Lung (tissue), 12 donors: ENCODE data around the gene DDX39B. TPM values are rescaled to one million over a fixed set of nuclear protein-coding genes. Genes with fewer than 3 reads are reported as not detected.
A peak's percentile ranks its signal among the peaks of the same experiment; 100 is the strongest.

ENCODE experiments used
- ATAC-seq: fragments of 200-7000 bp; cut with Tn5 transposase; one replicate; pipeline ENCODE4 v1.9.1; 2020; ENCODE audit warnings: moderate number of reproducible peaks; ENCODE audit not compliant: insufficient read depth, low FRiP score
- DNase-seq, 3 donors: peaks; one replicate each; pipeline ENCODE4 v3.0.0-alpha.2; 2013 to 2017
- H3K27ac ChIP-seq, 2 donors: one replicate each; pipeline ENCODE4 v1.5.1; 2013; ENCODE audit warnings: mild to moderate bottlenecking in 2 of 2, moderate library complexity in 2 of 2, control low read depth in 1 of 2, inconsistent platforms in 1 of 2, low read depth in 1 of 2, low read length in 1 of 2
- H3K27me3 ChIP-seq, 3 donors: one replicate each; pipeline ENCODE4 v1.5.1; 2013; ENCODE audit warnings: low read length in 2 of 3; ENCODE audit not compliant: control insufficient read depth in 3 of 3, insufficient read depth in 3 of 3
- H3K36me3 ChIP-seq, 4 donors: one replicate each; pipeline ENCODE4 v1.5.1; 2013; ENCODE audit warnings: low read length in 4 of 4, mild to moderate bottlenecking in 1 of 4, moderate library complexity in 1 of 4; ENCODE audit not compliant: control insufficient read depth in 4 of 4, insufficient read depth in 4 of 4
- H3K4me1 ChIP-seq, 5 donors: one replicate each; pipeline ENCODE4 v1.5.1; 2013; ENCODE audit warnings: low read length in 5 of 5, mild to moderate bottlenecking in 2 of 5, moderate library complexity in 1 of 5; ENCODE audit not compliant: control insufficient read depth in 5 of 5, insufficient read depth in 5 of 5
- H3K4me3 ChIP-seq: one replicate; pipeline ENCODE4 v1.5.1; 2013; ENCODE audit warnings: mild to moderate bottlenecking, control low read depth, moderate library complexity
- H3K9ac ChIP-seq, 2 donors: one replicate each; pipeline ENCODE4 v1.5.1; 2013; ENCODE audit warnings: low read length in 2 of 2, control low read depth in 1 of 2; ENCODE audit not compliant: insufficient read depth in 1 of 2
- H3K9me3 ChIP-seq, 4 donors: one replicate each; pipeline ENCODE4 v1.5.1; 2013; ENCODE audit warnings: low read length in 3 of 4, mild to moderate bottlenecking in 1 of 4, moderate library complexity in 1 of 4; ENCODE audit not compliant: control insufficient read depth in 4 of 4, insufficient read depth in 3 of 4
- WGBS, 2 donors: extraction: QIAGEN DNeasy Blood & Tissue Kit; methylation state at CpG; one replicate each; pipeline ENCODE4 v1.1.7; 2013; 5-methylcytosine and 5-hydroxymethylcytosine counted together
- polyA plus RNA-seq, 2 donors: library from polyadenylated mRNA; stranded (reverse); fragments of 200-250 nt; gene quantifications; one replicate each; pipeline ENCODE4 v1.2.1, GENCODE V29; 2013
- total RNA-seq, 2 donors: library from RNA; depleted of rRNA in 1 of 2; stranded (reverse); fragments of >200 nt in 1 of 2; gene quantifications; one replicate each; pipeline ENCODE4 v1.2.1, GENCODE V29; 2014 to 2021
- TF ChIP-seq, protein P1 (sequence below): IDR thresholded peaks from 2 replicates; pipeline ENCODE4 v1.5.1; 2012; ENCODE audit warnings: mild to moderate bottlenecking; ENCODE audit errors: control extremely low read depth, extremely low read depth
- donor health status: control.
- donor health status: control.
- donor health status: Bipolar disorder and iron deficiency.
- donor health status: healthy.
- donor health status: DM: yes; HTN: yes; CAD: no.

Gene DDX39B
- total and polyA plus RNA-seq, 4 donors, result 316 to 418 (median 336) TPM

DNA sequence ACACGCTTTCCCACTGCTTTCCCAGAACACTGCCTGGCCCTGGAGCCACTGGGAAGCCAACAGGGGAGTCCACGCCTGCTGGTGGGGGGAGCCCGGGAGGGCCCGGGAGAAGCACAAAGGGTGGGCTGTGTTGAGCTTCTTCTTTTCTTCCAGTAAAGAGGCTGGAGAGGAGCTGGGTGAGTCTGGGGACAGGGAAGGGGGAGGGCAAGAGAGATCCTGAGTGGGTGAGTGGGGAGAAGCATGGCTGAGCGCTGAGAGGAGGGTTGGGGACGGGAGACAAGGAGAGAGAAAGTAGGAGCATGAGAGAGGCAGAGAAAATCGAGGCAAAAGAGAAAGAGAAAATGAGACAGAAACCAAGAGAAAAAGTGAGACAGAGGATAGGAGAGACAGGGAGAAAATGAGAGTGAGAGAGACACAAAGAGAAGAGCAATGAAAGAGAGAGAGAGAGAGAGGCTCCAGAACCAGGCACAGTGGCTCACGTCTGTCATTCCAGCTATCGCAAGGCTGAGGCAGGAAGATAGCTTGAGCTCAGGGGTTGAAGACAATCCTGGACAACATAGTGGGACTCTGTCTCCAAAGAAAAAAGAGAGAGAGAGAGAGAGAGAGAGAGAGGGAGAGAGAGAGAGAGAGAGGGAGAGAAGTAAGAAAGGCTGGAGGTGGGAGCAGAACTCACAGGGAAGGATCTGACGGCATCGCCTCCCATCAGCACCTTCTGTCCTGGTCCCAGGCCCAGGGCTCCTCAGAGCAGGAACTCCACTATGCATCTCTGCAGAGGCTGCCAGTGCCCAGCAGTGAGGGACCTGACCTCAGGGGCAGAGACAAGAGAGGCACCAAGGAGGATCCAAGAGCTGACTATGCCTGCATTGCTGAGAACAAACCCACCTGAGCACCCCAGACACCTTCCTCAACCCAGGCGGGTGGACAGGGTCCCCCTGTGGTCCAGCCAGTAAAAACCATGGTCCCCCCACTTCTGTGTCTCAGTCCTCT lies 46.3 kb upstream of the DDX39B start:
- ATAC-seq (no peak), DNase-seq (no peak)
- Histone ChIP-seq H3K27ac (no peak overlapping the region), H3K4me1 (peaks cover 0 to 1% (median 0%) of the 10 kb centered on the region in 5 donors), H3K36me3 (no peaks in the 10 kb centered on the region), H3K9me3 (no peaks in the 10 kb centered on the region), H3K9ac (no peak overlapping the region), H3K4me3 (no peak overlapping the region), H3K27me3 (no peaks in the 10 kb centered on the region)
- 45 to 57% methylated on average over 12 of the region's 12 CpGs for WGBS, 2 donors
- TF ChIP-seq, protein P1, sequence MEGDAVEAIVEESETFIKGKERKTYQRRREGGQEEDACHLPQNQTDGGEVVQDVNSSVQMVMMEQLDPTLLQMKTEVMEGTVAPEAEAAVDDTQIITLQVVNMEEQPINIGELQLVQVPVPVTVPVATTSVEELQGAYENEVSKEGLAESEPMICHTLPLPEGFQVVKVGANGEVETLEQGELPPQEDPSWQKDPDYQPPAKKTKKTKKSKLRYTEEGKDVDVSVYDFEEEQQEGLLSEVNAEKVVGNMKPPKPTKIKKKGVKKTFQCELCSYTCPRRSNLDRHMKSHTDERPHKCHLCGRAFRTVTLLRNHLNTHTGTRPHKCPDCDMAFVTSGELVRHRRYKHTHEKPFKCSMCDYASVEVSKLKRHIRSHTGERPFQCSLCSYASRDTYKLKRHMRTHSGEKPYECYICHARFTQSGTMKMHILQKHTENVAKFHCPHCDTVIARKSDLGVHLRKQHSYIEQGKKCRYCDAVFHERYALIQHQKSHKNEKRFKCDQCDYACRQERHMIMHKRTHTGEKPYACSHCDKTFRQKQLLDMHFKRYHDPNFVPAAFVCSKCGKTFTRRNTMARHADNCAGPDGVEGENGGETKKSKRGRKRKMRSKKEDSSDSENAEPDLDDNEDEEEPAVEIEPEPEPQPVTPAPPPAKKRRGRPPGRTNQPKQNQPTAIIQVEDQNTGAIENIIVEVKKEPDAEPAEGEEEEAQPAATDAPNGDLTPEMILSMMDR, result no peak

DNA sequence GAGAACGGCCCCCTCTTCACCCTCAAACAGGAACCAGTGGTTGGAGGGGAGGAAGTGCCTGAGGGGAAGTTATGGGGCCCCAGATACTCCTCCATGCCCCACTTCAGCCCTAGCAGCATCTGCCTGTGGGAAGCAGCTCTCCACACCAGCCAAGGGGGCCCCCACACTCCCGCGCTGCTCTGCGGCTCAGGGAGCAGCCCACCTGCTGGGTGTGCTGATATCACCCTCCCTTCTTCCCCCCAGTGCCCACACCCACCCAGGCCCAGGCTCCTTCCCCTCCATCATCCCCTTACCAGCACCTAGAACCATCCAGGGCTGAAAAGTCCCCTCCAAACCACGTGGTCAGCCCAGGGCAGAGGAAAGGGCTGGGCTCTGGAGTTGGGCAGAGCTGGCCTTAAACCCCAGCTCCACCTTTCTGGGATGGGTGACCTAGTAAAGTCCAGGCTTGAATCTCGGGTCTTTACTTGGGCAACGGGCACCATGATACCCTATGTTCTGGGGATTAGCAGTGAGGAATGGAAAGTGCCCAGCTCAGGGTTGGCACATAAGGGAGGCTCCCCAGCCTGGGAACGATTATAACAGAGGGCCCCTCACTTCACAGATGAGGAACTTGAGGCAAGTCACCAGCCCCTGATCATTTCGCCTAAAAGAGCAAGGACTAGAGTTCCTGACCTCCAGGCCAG lies 44.9 kb upstream of the DDX39B start:
- DNase-seq (no peak), ATAC-seq (no peak)
- Histone ChIP-seq H3K27me3 (peaks cover 0 to 2% (median 0%) of the 10 kb centered on the region in 3 donors), H3K27ac (peak overlapping the region in 1 of 2 donors; percentile 75), H3K4me3 (no peak overlapping the region), H3K9ac (no peak overlapping the region), H3K36me3 (no peaks in the 10 kb centered on the region), H3K9me3 (no peaks in the 10 kb centered on the region), H3K4me1 (peaks cover 2 to 5% (median 4%) of the 10 kb centered on the region in 5 donors)
- TF ChIP-seq, protein P1, result no peak
- WGBS, 2 donors, result 24 to 44% methylated on average over 9 of the region's 9 CpGs

DNA sequence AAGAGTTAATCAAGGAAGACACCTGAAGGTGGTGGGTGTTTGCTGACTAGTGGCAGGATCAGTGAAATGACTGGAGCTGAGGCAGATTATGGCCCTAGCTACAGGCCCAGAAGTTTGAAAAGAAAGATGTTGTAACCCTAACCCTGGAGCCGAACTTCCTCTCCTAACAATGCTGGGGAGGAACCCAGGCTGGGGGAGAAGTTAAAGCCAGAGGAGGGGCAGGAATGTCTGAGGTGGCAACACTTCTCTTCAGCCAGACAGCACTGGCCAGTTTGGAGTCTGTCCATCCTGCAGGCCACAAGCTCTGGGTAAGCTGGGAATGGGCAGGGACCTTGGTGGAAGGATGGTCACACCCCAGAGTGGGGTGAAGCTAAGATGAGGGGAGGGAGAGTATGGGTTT lies 44.2 kb upstream of the DDX39B start, which contains the start of gene LST1:
Gene LST1 (plus strand): TSS at position 270 of the 400 bp plus-strand sequence. CDS start 1,023 bp downstream, outside the sequence.
- no peaks in the 10 kb centered on the region for H3K36me3 ChIP-seq
- DNase-seq (no peak), ATAC-seq (no peak)
- 16 to 33% methylated on average over 1 of the region's 1 CpG for WGBS, 2 donors
- peaks cover 0 to 2% (median 0%) of the 10 kb centered on the region in 3 donors for H3K27me3 ChIP-seq
- H3K27ac ChIP-seq, result peak within 1 kb of the TSS in 1 of 2 donors; percentile 75
- no peak within 1 kb of the TSS for H3K9ac ChIP-seq
- H3K4me3 ChIP-seq, result no peak within 1 kb of the TSS
- peaks cover 2 to 9% (median 6%) of the 10 kb centered on the region in 5 donors for H3K4me1 ChIP-seq
- no peaks in the 10 kb centered on the region for H3K9me3 ChIP-seq
- TF ChIP-seq, protein P1, result no peak
